HepG2 (cell line): ENCODE measurements around the gene HES1. TPM values are rescaled to one million over a fixed set of nuclear protein-coding genes. Genes with fewer than 3 reads are reported as not detected.

Experiments used
- BORCS8-MEF2B ChIP-seq: sonication (generic); formaldehyde crosslinking; IDR thresholded peaks from 2 replicates; pipeline ENCODE4 v1.8.0; 2022; ENCODE audit warnings: mild to moderate bottlenecking, missing genetic modification reagents
- HIVEP1 ChIP-seq: sonication (generic); formaldehyde crosslinking; IDR thresholded peaks from 2 replicates; pipeline ENCODE4 v1.4.0; 2020; ENCODE audit warnings: mild to moderate bottlenecking, missing genetic modification reagents
- HMGXB4 ChIP-seq, 2 experiments: sonication (generic) in 1 of 2; formaldehyde crosslinking in 1 of 2; IDR thresholded peaks; 2 replicates each; pipeline versions ENCODE4 v1.4.0 to v1.6.1; 2018 to 2020; ENCODE audit warnings: missing genetic modification reagents in 2 of 2, borderline replicate concordance in 1 of 2, low read depth in 1 of 2, mild to moderate bottlenecking in 1 of 2, missing biosample characterization in 1 of 2
- TFDP1 ChIP-seq: IDR thresholded peaks from 2 replicates; pipeline ENCODE4 v1.6.1; 2016; ENCODE audit warnings: missing compliant biosample characterization, missing genetic modification reagents, borderline replicate concordance
- TRIM22 ChIP-seq: fragments of 450-650 bp; IDR thresholded peaks from 2 replicates; pipeline ENCODE4 v1.6.1; 2017
- ZNF142 ChIP-seq: sonication (generic); formaldehyde crosslinking; IDR thresholded peaks from 2 replicates; pipeline ENCODE4 v1.4.0; 2020; ENCODE audit warnings: missing genetic modification reagents
- ZNF160 ChIP-seq: sonication (generic); formaldehyde crosslinking; IDR thresholded peaks from 2 replicates; pipeline ENCODE4 v1.8.0; 2022; ENCODE audit warnings: mild to moderate bottlenecking, inconsistent platforms, missing genetic modification reagents
- ZNF317 ChIP-seq: sonication (generic); formaldehyde crosslinking; IDR thresholded peaks from 2 replicates; pipeline ENCODE4 v1.5.0; 2020; ENCODE audit warnings: mild to moderate bottlenecking, missing genetic modification reagents
- ZNF609 ChIP-seq: sonication (generic); formaldehyde crosslinking; IDR thresholded peaks from 2 replicates; pipeline ENCODE4 v1.4.0; 2020; ENCODE audit warnings: mild to moderate bottlenecking, missing genetic modification reagents, borderline replicate concordance
- ZNF703 ChIP-seq: sonication (generic); formaldehyde crosslinking; IDR thresholded peaks from 2 replicates; pipeline ENCODE4 v1.5.1; 2020; ENCODE audit warnings: missing genetic modification reagents, mild to moderate bottlenecking, moderate library complexity, borderline replicate concordance
- polyA plus RNA-seq, 8 experiments: library from polyadenylated mRNA; depleted of rRNA in 3 of 8; stranded (reverse) in 7 of 8; unstranded in 1 of 8; fragments of >200 nt; fragmentation: Illumina TruSeq in 4 of 8; extraction: Trizol in 4 of 8; gene quantifications; 2 replicates each; pipeline versions ENCODE4 v1.2.1 to v1.2.3, GENCODE V29; 2011 to 2016; ENCODE audit warnings: low read depth in 4 of 8, missing spikeins in 1 of 8, mixed read lengths in 1 of 8; ENCODE audit not compliant: insufficient read depth in 1 of 8
- total RNA-seq, 5 experiments: library from RNA; depleted of rRNA; stranded (reverse); fragments of >200 nt; fragmentation: Illumina TruSeq; extraction: Trizol; gene quantifications; 2 replicates each; pipeline ENCODE4 v1.2.3, GENCODE V29; 2016; ENCODE audit warnings: low read depth in 1 of 5

The HES1 gene
- total and polyA plus RNA-seq, 2 of the 13 experiments (the other 11 are each of a cell fraction or from before 2014, with no cell fraction given): 15.4 to 19.8 TPM

GRCh38 chr3:194141415-194142155 lies 5.6 kb downstream of the HES1 start (continued):
- TF ChIP-seq ZNF609: no peak
- no peak for TF ChIP-seq ZNF317 (CRISPR knock-in tag)
- peak in 1 of 2 experiments; percentile 67; a peak in 3 of 4 replicates for TF ChIP-seq HMGXB4 (CRISPR knock-in tag; IDR thresholded peaks at IDR 0.05; ENCODE audit: borderline replicate concordance in 1 of 2, low read depth in 1 of 2)
- peak; percentile 71; the same call in 1 of the 2 replicates for TF ChIP-seq ZNF142 (CRISPR knock-in tag)
- peak; percentile 40 for TF ChIP-seq ZNF160 (CRISPR knock-in tag)
- 0 out of 2 replicates have a peak, but pooled peaks have one; percentile 32 for TF ChIP-seq TFDP1 (CRISPR knock-in tag)
- TF ChIP-seq ZNF703: no peak
- TF ChIP-seq TRIM22: no peak
- TF ChIP-seq HIVEP1 (CRISPR knock-in tag): 0 out of 2 replicates have a peak, but pooled peaks have one; percentile 17
- TF ChIP-seq BORCS8-MEF2B (CRISPR knock-in tag): peak; percentile 47; the same call in 1 of the 2 replicates
